Spleen (tissue), 11 donors: Measurements from ENCODE around the gene FTO. TPM values are rescaled to one million over a fixed set of nuclear protein-coding genes. Genes with fewer than 3 reads are reported as not detected.

Experiments used
- DNase-seq: peaks from one replicate; pipeline ENCODE4 v3.0.0-alpha.2; 2020
- H3K27ac ChIP-seq, 8 donors: fragments of 200-600 bp; sonication (generic) in 7 of 8; 1 replicate in 4 of 8; 2 replicates in 4 of 8; pipeline versions ENCODE4 v1.5.0 to v1.8.0; 2016 to 2021; ENCODE audit warnings: inconsistent platforms in 4 of 8, mild to moderate bottlenecking in 4 of 8, moderate library complexity in 1 of 8
- H3K27me3 ChIP-seq, 7 donors: fragments of 200-600 bp; sonication (generic) in 6 of 7; replicated peaks in 1 of 7; 1 replicate in 4 of 7; 2 replicates in 3 of 7; pipeline versions ENCODE4 v1.5.0 to v1.8.0; 2016 to 2021; ENCODE audit warnings: inconsistent platforms in 3 of 7, mild to moderate bottlenecking in 1 of 7
- H3K36me3 ChIP-seq, 6 donors: fragments of 200-600 bp; sonication (generic) in 5 of 6; 1 replicate in 4 of 6; 2 replicates in 2 of 6; pipeline versions ENCODE4 v1.5.0 to v1.8.0; 2016 to 2021; ENCODE audit warnings: inconsistent platforms in 2 of 6
- H3K4me1 ChIP-seq, 6 donors: fragments of 200-600 bp; sonication (generic) in 5 of 6; 1 replicate in 3 of 6; 2 replicates in 3 of 6; pipeline versions ENCODE4 v1.5.0 to v1.8.0; 2016 to 2021; ENCODE audit warnings: inconsistent platforms in 3 of 6
- H3K4me3 ChIP-seq, 8 donors: fragments of 200-600 bp; sonication (generic) in 7 of 8; 1 replicate in 4 of 8; 2 replicates in 4 of 8; pipeline versions ENCODE4 v1.5.0 to v1.8.0; 2016 to 2021; ENCODE audit warnings: inconsistent platforms in 4 of 8, mild to moderate bottlenecking in 4 of 8, moderate library complexity in 2 of 8
- H3K9me3 ChIP-seq, 8 donors: fragments of 200-600 bp; sonication (generic) in 7 of 8; 1 replicate in 4 of 8; 2 replicates in 4 of 8; pipeline versions ENCODE4 v1.5.0 to v1.8.0; 2016 to 2021; ENCODE audit warnings: inconsistent platforms in 4 of 8
- POLR2A ChIP-seq, 3 donors: fragments of 450-650 bp; IDR thresholded peaks; one replicate each; pipeline ENCODE4 v1.5.1; 2017; ENCODE audit warnings: antibody characterized with exemption in 3 of 3, mild to moderate bottlenecking in 1 of 3
- POLR2AphosphoS5 ChIP-seq, 3 donors: sonication (generic); formaldehyde crosslinking; IDR thresholded peaks; one replicate each; pipeline ENCODE4 v1.5.1; 2017; ENCODE audit warnings: antibody characterized with exemption in 3 of 3
- WGBS, 5 donors: extraction: QIAGEN DNeasy Blood & Tissue Kit in 3 of 5; methylation state at CpG; one replicate each; pipeline versions ENCODE4 v1.1.5 to v1.1.7; 2013 to 2018; 5-methylcytosine and 5-hydroxymethylcytosine counted together
- intact Hi-C: fragments of 100-400 bp; cut with DNase I; formaldehyde crosslinking; loops from one replicate; pipeline ENCODE4 v1.15.0; 2023; ENCODE audit warnings: low total_unique reads
- polyA plus RNA-seq, 3 donors: library from polyadenylated mRNA; stranded (reverse); fragments of 200-250 nt; gene quantifications; one replicate each; pipeline ENCODE4 v1.2.1, GENCODE V29; 2013
- total RNA-seq, 7 donors: library from RNA; depleted of rRNA in 3 of 7; stranded (reverse); fragments of >200 nt in 3 of 7; fragmentation: NEBNext Ultra II Directional in 4 of 7; extraction: Animal tissue kit (Norgen Biotek cat#: 25700) in 4 of 7; gene quantifications; one replicate each; pipeline versions ENCODE4 v1.1.0 to v1.2.1, GENCODE V29; 2016 to 2021
- TF ChIP-seq, protein P1 (sequence below), 11 experiments: fragments of 200-600 bp in 7 of 11; fragments of 450-650 bp in 4 of 11; sonication (generic) in 4 of 11; IDR thresholded peaks in 8 of 11; conservative IDR thresholded peaks in 3 of 11; 1 replicate in 7 of 11; 2 replicates in 4 of 11; pipeline versions ENCODE4 v1.4.0 to v1.8.0; 2016 to 2021; ENCODE audit warnings: antibody characterized with exemption in 11 of 11, inconsistent platforms in 4 of 11, mild to moderate bottlenecking in 1 of 11
- donor health status: healthy with polysubstance abuse.
- donor health status: DM: no; HTN: no; CAD: no; lungs with moderate emphysema.
- donor health status: DM: no; HTN: no; CAD: no.
- donor health status: Bipolar disorder and iron deficiency.
- donor health status: healthy.
- donor health status: DM: no; HTN: no; CAD: no.
- donor health status: DM: yes; HTN: yes; CAD: no.

Gene FTO
- total and polyA plus RNA-seq, 10 donors, result 6.8 to 89.8 (median 68.4) TPM

DNA sequence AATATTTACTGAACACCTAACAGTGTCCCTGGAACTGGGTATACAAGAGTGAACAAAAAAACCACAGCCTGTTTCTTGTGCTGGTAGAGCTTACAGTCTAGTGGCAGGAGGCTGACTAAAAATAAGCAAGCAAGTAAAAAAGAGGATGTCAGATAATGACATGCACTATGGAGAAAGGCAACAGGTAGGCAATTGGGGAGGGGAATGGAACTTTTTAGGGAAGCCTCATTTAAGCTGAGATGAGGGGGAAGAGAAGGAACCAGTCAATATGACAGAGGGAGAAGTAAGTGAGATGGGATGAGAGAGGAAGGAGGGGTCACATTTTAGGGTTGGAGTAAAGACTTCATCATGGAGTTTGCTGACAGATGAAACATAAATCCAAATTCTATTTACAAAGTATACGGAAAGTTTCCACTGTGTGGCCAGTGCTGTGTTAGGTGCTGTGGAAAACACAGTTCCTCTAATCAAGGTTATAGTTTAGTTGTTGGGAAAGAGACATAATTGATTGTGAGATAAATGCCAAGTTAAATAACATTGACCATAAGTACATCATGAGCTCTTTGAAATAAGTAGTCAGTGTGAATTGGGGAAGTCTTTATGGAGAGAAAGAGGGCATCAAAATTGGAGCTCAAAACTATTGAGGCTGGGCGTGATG lies 251.4 kb downstream of the FTO start:
- Histone ChIP-seq H3K36me3 (peaks cover 0 to 6% (median 0%) of the 10 kb centered on the region in 6 donors), H3K9me3 (no peaks in the 10 kb centered on the region), H3K27ac (no peak overlapping the region), H3K27me3 (no peaks in the 10 kb centered on the region), H3K4me3 (no peak overlapping the region), H3K4me1 (peaks cover 5 to 17% (median 13%) of the 10 kb centered on the region in 6 donors)
- no peak for DNase-seq
- intact Hi-C loops, result no loop called here
- TF ChIP-seq POLR2A (IDR thresholded peaks at IDR 0.05) (no peak), POLR2AphosphoS5 (IDR thresholded peaks at IDR 0.05) (no peak)
- TF ChIP-seq, protein P1, sequence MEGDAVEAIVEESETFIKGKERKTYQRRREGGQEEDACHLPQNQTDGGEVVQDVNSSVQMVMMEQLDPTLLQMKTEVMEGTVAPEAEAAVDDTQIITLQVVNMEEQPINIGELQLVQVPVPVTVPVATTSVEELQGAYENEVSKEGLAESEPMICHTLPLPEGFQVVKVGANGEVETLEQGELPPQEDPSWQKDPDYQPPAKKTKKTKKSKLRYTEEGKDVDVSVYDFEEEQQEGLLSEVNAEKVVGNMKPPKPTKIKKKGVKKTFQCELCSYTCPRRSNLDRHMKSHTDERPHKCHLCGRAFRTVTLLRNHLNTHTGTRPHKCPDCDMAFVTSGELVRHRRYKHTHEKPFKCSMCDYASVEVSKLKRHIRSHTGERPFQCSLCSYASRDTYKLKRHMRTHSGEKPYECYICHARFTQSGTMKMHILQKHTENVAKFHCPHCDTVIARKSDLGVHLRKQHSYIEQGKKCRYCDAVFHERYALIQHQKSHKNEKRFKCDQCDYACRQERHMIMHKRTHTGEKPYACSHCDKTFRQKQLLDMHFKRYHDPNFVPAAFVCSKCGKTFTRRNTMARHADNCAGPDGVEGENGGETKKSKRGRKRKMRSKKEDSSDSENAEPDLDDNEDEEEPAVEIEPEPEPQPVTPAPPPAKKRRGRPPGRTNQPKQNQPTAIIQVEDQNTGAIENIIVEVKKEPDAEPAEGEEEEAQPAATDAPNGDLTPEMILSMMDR (IDR thresholded peaks at IDR 0.05 in 8 of 11, conservative IDR thresholded peaks at IDR 0.05 in 3 of 11), result no peak
- WGBS, 5 donors, result 85 to 94% (median 89%) methylated on average over 2 of the region's 2 CpGs

DNA sequence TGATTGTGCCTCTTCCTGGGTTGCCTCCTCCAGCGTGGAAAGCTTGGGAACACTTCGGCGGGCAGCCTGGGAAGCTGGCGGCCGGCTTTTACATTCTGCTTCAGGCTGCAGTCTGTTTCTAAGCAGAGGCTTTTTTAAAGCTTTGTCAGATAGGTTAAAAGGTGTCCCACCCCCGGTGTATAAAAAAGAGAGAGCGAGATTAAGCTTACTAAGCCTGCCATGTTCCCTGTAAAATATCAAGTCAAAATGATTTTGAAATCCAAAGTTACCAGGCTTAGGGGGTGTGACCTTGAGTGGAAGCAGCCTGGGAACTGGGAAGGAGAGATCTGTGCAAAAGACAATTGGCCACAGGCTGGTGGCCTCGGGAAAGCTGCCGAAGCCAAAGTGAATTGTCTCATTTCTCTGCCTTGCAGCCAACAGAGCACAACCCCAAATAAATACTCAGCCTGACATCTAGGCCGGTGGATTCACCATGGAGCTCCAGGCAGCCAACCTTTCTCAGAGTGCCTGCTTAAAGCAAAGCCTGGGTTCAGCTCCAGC lies 254.5 kb downstream of the FTO start:
- Histone ChIP-seq H3K27ac (no peak overlapping the region), H3K9me3 (no peaks in the 10 kb centered on the region), H3K27me3 (no peaks in the 10 kb centered on the region), H3K4me1 (no peaks in the 10 kb centered on the region), H3K4me3 (no peak overlapping the region), H3K36me3 (peaks cover 0 to 6% (median 0%) of the 10 kb centered on the region in 6 donors)
- TF ChIP-seq, protein P1 (IDR thresholded peaks at IDR 0.05 in 8 of 11, conservative IDR thresholded peaks at IDR 0.05 in 3 of 11), result no peak
- TF ChIP-seq POLR2A (IDR thresholded peaks at IDR 0.05) (no peak), POLR2AphosphoS5 (IDR thresholded peaks at IDR 0.05) (no peak)
- 85 to 91% (median 87%) methylated on average over 10 of the region's 10 CpGs for WGBS, 5 donors
- no peak for DNase-seq
- intact Hi-C loops, result no loop called here

DNA sequence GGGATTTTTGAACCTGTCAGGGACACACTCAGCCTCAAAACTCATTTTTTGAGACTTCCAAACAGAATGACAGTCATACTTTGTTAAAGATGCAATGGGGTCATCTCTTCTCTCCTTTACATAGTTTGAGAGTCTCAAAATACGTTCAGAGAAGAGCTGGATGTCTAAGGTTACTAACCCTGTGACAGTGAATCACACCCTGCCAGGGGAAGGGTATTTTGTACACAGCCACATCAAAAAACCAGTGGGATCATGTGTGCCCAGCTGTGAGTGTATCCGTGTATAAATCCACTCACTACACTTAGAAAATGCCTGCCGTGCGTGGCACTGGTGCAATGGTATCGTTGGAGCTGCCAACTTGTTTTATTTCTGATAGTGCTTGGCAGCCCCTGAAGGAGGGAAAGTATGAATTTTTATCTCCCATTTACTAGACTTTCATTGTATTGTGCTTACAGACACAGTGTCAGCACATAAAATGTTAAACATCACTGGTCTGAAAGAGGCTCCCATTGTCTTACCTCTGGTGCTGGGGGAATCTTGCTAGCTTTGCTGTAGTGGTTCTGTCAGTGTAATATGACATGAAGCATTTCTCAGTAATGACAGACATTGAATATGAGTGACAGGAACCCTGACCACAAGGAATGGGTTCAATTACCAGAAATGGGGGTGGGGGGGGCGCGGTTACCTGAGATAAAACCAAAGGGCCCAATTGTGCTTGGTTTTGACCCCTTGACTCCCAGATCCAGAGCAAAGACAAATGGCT lies 256.3 kb downstream of the FTO start:
- no peak for TF ChIP-seq POLR2A (IDR thresholded peaks at IDR 0.05)
- TF ChIP-seq, protein P1 (IDR thresholded peaks at IDR 0.05 in 8 of 11, conservative IDR thresholded peaks at IDR 0.05 in 3 of 11), result no peak
- TF ChIP-seq POLR2AphosphoS5 (IDR thresholded peaks at IDR 0.05), result no peak
- intact Hi-C loops, result no loop called here
- Histone ChIP-seq H3K27ac (no peak overlapping the region), H3K36me3 (peaks cover 0 to 6% (median 0%) of the 10 kb centered on the region in 6 donors), H3K4me1 (no peaks in the 10 kb centered on the region), H3K9me3 (no peaks in the 10 kb centered on the region), H3K27me3 (no peaks in the 10 kb centered on the region), H3K4me3 (no peak overlapping the region)
- 94 to 97% (median 95%) methylated on average over 7 of the region's 7 CpGs for WGBS, 5 donors
- no peak for DNase-seq
